NCI-H345 (cell line): Measurements from ENCODE around the gene RNF130.
"Not testable (repeated sequence)": the region's sequence is repeated elsewhere in the genome, so short reads cannot be mapped to it uniquely, and the experiment has no call there.

Experiments used
- DNase-seq: peaks from one replicate; lab custom pipeline; 2025; lab: John Stamatoyannopoulos, UW

RNF130 gene

DNA sequence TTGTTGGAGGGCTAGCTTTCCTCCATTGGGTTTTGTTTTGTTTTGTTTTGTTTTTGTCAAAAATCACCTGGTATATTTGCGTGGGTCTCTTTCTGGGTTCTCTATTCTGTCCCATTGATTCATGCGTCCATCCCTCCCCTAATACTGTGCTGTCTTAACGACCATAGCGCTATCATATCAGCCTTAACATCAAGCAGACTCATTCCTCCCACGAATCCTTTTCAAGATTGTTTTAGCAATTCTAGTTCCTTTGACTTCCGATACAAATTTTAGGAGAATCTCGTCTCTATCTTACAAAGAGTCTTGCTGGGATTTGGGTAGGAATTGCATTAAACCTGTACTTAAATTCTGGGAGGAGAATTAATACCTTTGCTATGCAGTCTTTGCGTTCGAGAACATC lies 31.1 kb upstream of the RNF130 start:
- no peak for DNase-seq

DNA sequence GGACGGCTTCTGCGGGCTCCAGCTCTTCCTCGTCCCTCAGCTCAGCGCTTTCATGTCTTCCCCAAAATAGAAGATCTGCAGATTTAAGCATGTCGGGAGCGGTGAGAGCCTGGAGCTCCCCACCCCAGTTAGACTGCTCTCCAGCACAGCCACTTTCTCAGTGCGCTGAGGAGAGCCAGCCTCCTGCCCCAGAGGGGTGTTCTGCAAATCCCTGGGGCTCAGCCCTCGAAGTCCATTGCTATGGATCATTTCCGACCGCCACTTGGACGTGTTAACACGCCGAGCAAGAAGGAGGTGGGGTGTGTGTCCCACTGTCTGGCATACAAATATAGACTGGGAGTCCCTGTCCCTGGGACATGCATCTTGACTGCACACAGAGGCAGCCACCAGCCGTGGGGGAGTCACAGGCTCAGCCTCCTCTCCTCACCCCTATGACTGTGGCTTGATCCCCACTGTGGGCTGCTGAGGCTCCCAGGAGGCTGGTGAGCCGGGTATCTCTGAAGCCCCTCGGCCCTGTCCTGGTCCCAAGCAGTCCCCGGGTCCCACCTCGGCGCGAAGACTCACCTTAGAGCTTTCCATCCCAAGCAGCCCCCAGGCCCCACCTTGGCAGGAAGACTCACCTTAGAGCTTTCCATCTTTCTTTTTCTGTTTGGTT lies 30.0 kb upstream of the RNF130 start:
- DNase-seq = no peak

DNA sequence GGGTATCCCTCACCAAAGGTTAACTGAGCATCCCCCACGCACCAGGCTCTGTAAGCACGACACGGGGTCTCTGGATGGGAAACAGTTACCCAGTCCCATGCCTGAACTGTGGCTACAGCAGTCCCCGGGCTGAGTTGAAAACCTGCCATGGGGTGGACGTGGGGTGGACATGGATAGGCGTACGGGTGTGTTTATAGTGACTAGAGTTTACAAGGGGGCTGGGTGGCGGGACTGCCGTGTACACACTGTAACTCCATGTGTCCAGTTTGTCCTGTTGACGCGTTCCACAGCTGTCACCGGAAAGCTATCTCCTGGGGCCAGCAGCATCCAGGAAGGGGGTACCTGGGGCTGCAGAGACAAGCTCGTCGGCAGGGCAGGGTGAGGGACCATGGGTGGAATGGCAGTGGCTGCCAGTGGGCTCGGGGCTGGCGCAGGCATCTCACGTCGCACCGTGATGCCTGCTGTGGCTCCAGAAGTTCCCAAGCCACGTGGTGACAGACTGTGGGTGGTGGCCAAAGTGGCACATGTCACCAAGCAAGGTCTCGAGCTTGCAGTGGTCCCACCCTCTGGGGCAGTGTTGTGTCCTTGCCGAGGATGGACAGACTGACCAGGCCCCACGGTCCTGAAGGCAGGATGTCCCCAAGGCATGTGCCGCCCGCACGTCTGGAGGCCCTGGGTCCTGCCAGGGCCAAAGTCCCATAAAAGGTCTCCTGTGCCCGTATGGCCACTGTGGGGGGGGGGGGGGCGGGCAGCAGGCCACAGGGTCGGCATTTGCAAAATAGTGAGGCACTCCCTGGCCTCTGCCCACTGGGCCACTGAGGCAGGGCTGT lies 29.3 kb upstream of the RNF130 start:
- DNase-seq = no peak

DNA sequence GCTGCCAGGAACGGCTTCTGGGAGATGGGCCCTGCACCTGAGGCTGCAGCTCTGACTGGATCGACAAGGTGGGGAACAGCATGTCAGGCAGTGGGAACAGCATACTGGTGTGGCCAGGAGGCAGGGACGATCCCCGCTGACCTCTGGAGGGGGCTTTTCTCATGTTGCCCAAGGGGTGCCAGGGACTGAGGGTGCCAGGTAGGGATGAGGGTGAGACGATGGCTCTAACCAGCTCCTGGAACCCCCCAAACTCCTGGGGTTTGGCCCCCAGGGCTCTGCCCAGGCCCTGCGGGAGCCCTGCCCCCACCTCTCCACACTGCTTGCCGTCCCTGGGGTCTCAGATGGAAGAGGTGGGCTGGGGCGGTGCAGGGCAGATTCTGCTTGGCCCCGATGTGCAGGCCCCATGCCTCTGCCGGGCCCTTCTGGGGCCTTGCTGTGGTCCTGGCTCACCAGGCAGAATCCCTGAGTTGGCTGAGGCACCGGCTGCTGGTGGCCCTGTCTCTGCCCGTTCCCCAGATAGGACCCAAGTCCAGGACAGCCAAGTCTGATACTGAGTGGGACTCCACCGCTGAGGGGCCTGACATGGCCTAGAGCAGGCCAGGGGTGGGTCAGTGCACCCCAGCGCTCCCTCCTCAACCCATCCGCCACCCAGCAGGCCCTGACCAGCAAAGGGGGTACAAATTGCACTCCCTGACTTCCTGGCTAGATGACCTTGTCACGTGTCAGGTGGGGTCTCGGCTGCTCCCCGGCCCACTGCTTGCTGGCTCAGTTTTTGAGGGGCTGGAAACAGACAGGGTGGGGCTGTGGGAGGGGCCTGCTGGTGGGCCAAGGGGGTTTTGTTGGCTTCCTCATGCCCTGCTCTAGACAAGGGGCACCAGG lies 28.4 kb upstream of the RNF130 start:
- DNase-seq = no peak

DNA sequence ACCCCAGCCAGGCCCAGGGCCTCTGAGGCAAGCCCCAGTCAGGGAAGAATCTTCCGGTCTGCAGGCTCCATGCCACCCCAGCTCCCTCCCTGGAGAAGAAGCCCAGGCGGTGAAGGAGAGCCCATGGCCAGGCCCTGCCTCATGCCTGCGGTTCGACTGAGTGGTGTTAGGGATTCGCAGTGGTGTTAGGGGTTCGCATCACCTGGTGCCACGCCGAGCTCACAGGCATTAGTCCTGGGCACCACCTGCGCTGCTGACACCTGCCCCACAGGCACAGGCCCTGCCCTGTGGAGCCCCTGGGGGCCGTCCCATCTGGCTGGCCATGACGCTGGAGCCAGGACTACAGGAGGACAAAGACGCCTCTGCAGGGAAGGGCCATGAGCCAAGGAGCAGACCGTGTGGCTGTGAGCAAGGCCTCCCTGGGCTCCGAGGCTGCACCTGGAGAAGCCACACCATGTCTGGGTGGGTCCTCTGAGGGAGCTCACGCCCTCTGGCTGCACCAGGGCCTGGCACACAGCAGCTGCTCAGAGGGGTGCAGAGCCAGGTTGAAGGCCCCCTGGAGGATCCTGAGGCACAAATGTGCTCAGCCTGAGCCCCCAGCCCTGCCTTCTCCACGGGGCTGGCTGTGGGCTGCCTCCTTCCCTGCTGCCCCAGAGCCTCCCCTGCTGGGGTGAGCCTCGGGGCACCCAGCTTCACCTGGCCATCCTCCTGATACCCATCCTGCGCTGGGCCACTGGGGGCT lies 27.6 kb upstream of the RNF130 start:
- no peak for DNase-seq

DNA sequence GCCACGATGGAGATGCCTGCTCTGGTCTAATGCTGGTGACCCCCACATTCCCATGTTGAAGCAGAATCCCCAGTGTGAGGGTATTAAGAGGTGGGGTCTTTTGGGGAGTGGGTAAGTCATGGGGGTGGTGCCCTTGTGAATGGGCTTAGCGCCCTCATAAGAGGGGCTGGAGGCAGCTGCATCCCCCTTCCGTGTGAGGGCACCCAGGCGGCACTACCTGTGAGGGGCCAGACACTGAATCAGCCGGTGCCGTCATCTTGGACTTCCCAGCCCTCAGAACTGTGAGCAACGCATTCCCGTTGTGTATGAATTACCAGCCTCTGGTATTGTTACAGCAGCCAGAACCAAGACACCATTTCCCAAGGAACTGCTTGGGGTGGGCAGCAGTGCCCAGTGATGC lies 27.0 kb upstream of the RNF130 start:
- DNase-seq = no peak

DNA sequence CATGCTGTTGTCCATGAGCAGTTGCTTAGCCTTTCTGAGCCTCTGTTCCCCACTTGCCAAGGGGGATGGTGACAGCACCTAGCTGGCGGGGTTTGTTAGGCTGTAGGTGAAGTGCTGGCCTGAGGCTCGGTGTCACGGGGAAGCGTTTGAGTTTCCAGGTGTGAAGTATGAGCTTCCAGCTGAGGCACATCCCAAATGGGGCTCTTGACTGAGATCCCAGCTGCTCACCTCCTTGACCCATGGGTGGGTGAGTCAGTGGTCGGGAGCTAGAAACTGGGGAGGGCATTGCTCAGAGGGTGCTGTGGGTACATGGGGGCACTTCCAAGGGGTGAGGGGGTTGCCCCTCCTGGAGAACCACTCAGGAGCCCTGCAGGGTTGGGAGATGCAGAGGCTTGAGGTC lies 26.4 kb upstream of the RNF130 start:
- no peak for DNase-seq

DNA sequence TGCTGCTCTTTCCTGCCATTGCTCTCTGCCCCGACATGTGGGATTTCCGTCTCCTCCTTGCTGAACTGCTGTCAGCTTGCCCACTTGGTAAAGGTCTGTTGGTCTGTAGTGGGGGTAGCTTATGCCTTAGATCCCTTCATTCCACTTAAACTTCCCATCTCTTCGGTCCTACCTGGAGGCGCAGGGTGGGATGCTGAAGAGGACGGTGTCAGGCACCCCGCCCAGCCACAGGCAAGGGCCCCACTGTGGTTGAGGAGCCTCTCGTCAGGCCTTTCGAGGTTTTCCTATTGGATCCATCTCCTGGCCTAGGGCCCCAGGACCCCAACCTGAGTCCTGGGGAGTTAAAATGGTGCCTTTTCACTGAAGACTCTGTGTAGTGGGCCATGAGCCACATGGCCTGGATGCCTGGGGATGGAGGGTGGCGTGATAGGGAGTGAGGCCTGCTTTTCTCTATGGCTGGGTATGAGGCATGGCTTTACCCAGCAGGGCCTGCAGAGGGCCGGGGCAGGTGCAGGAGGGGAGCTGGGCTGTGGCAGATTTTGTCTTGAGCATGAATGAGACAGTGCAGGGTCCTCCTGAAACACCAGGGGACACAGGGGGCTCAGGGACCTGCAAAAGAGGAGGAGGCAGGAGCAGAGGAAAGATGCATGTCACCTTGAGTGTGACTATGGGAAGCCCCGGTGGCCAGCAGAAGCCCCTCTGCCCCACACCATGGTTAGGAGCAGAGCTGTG lies 25.8 kb upstream of the RNF130 start:
- no peak for DNase-seq

DNA sequence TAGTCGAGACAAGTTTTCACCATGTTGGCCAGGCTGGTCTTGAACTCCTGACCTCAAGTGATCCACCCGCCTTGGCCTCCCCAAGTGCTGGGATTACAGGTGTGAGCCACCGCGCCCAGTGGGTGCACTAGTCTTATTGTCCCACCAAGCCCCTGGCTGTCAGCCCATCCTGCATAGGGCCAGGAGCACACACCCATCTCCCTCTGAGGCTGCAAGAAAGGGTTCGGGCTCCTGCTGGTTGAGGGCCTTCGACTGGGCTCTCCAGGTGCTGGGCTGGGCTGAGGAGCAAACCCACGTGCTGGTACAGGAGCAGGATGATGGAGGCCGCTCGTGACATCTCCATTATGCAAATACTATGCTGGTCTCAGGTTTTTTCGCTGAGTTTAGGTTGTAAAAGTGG lies 25.1 kb upstream of the RNF130 start:
- no peak for DNase-seq

DNA sequence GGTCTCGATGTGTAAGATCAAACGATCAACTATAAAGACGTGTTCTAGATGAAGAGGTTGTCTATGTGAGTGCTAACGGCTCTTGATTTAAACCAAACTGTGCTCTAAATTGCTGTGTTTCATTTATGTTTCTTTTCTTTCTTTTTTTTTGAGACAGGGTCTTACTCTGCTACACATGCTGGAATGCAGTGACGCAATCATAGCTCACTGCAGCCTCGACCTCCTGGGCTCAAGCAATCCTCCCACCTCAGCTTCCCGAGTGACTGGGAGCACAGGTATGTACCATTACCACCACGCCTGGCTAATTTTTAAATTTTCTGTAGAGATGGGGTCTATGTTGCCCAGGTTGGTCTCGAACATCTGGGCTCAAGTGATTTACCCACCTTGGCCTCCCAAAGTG lies 24.0 kb upstream of the RNF130 start:
- no peak for DNase-seq

DNA sequence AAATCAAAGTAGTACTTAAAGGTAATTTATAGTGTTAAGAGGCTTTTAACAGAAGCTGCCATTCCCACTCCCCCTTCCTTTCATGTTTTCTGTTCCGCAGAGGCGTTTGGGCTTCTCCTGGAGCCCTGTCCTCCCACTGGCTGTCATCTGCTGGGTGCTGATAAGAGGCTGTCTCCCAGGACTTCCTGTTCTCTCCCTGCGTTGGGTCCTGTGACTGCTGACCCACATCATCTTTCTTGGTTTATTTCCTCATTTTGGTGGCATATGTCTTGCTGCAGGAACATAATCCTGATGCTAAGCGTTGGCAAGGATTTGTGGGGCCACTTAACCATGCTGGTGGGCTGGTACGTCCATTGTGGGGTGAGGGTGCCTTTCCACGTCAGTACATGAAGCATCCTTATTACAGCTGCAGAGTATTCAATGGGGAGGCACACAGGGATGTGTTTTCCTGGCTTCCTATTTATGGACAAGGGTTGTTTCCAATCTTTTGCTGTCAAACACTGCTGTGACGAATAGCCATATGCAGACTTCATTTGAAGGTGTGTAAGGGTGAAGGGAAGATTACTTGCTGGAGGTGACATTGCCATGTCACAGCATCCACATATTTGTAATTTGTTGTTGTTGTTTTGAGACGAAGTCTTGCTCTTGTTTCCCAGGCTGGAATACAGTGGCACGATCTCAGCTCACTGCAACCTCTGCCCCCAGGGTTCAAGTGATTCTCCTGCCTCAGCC lies 22.3 kb upstream of the RNF130 start:
- DNase-seq = no peak

DNA sequence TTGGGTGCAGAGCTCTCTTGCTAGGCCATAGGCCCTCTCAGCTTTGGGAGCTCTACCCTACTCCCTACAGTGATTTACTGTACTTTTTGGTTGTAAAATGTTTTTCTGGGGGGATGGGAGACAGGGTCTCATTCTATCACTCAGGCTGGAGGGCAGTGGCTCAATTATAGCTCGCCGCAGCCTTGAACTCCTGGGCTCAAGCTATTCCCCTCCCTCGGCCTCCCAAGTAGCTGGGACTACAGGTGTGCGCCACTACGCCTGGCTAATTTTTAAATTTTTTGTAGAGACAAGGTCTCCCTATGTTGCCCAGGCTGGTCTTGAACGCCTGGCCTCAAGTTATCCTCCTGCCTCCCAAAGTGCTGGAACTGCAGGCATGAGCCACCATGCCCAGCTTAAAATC lies 21.7 kb upstream of the RNF130 start:
- no peak for DNase-seq

DNA sequence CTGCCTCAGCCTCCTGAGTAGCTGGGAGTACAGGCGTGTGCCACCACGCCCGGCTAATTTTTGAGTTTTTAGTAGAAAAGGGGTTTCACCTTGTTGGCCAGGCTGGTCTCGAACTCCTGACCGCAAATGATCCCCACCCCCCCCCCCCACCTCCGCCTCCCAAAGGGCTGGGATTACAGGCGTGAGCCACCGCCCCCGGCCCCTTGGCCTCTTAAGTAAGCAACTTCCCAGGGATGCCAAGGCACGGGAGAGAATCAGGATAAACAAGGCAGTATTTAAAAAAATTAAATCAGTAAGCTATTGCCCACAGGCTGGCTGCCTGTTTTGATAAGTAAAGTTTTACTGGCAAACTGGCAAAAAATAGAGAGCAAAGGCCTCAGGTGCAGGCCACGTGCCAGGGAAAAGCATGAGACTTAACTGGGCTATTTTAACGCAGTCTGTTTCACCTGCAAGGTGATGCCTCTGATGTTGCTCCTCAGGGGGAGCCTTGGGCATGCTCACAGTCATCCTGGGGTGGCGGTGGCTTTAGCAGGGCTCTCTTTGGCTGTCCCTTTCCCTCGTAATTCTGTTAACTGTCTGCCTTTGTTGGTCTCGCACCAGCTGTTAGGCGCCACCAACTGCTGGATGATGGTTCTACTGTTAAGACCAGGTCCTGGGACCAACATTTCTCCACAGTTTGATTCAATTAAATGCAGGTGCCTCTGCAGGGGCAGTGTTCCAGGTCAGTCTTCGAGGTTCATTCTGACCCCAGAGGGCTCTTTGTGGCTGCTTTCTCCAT lies 19.4 kb upstream of the RNF130 start:
- peak; percentile 32 for DNase-seq

DNA sequence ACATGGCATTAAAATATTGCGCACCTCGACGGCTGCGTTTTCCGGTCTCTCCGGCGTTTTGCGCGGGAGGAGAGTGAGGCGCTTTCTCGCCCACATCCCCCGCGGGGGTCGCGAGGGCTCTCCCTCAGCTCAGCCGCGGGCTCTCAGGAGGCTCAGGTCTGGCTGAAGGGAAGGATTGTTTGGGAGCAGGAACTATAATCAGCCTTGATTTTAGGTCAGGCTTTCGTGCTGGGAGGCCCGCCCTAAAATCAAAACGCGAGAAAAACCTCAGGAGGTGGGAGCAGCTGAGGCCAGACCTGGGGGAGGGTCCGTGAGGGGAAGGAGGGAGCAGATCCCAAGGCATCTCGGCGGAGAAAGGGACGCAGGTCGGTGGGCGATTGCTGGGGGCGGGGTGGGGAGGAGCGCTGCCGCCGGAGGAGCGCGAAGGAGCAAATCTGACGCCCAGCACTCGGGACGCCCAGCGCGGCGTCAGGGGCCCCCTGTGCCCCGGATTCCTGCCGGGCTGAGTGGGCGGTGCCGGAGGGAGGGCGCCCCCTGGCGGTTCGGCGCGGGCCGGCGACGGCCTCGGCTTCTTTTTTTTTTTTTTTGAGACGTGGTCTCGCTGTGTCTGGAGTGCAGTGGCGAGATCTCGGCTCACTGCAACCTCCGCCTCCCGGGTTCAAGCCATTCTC lies 18.7 kb upstream of the RNF130 start:
- peak; percentile 44 for DNase-seq

DNA sequence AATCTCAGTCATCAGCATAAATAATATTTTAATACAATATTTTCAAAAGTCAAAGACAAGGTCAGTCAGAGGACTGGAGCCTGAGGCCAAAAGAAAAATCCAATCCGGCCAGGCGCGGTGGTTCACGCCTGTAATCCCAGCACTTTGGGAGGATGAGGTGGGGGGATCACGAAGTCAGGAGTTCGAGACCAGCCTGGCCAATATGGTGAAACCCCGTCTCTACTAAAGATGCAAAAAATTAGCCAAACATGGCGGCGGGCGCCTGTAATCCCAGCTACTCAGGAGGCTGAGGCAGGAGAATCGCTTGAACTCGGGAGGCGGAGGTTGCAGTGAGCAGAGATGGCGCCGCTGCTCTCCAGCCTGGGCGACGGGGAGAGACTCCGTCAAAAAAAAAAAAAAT lies 18.1 kb upstream of the RNF130 start:
- not testable (repeated sequence) for DNase-seq

DNA sequence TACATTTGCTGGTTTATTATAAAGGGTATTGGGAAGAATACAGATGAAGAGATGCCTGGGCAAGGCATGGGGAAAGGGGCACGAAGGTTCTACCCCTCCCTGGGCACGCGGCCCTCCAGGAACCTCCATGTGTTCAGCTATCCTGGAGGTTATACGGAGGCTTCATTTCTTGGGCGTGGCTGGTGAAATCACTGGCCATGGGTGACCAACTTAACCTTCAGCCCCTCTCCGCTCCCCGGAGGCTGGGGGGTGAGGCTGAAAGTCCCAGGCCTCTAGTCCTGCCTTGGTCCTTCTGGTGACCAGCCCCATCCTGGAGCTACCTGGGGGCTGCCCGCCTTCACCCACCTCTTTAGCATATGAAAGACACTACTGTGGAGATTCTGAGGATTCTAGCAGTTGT lies 17.0 kb upstream of the RNF130 start:
- no peak for DNase-seq

DNA sequence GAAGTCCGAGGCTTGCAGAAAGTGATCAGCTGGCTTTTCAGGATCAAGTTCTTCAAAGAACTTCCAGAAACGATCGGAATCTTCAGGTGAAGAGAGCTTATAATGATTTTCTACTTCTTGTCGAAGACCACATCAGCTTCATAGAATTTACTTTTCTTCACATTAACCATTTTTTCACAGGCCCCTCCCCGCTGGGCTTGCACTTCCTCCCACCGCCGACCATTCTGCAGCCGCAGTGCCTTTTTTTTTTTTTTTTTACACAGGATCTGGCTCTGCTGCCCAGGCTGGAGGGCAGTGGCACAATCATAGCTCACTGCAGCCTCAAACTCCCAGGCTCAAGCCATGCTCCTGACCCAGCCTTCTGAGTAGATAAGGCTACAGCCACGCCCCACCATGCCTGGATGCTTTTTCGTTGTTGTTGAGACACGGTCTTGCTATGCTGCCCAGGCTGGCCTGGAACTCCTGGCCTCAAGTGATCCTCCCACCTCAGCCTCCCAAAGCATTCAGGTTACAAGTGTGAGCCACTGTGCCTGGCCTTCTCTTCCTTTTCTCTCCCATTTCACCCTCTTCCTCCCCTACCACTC lies 15.3 kb upstream of the RNF130 start:
- DNase-seq = no peak

DNA sequence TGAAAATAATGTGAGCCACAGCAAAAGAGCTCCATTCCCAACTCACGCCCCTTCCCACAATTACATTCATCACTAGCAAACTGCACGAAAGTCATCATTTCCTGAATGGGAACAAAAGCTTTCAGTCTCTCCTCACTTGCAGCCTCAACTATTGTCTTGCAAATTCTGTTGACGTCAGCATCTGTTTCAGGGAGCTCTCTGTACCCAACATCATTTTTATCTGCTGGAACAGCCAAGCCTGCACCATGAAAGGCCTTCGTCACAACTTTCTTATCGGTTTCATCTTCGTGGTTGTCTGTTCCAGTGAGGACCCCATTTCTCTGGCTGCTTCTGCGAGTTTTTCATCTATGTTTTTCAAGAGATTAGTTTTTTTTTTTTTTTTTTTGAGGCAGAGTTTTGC lies 14.3 kb upstream of the RNF130 start:
- peak; percentile 13 for DNase-seq
